ENCODE data around the gene POLR3GL. TPM values are rescaled to one million over a fixed set of nuclear protein-coding genes. Genes with fewer than 3 reads are reported as not detected.
A peak's percentile ranks its signal among the peaks of the same experiment; 100 is the strongest.

POLR3GL gene
- total RNA-seq, 1 experiment from 2014 or later, result 9.9 TPM

GRCh38 chr1:145994391-145995120, 30.1 kb downstream of the POLR3GL start:
- TF ChIP-seq CTCF (IDR thresholded peaks at IDR 0.05; ENCODE audit: unreplicated experiment), result no peak
- Mint-ChIP-seq H3K27ac (ENCODE audit: unreplicated experiment) (no peak overlapping the region), H3K27me3 (ENCODE audit: unreplicated experiment) (no peaks in the 10 kb centered on the region), H3K36me3 (ENCODE audit: insufficient read depth, unreplicated experiment) (peaks cover 12% of the 10 kb centered on the region), H3K4me3 (ENCODE audit: low read depth, unreplicated experiment) (no peak overlapping the region), H3K9me3 (ENCODE audit: low read depth, unreplicated experiment) (no peaks in the 10 kb centered on the region), H3K4me1 (ENCODE audit: low read depth, unreplicated experiment) (peaks cover 47% of the 10 kb centered on the region)
- CTCF ChIA-PET, result no interaction called here
- DNase-seq, result no peak
- no TSS peak for BruUV-seq (replicated peaks)
- intact Hi-C loops (cut with micrococcal nuclease; ENCODE audit: unreplicated experiment), result no loop called here

GRCh38 chr1:145995148-145995881, 30.8 kb downstream of the POLR3GL start:
- Mint-ChIP-seq H3K27me3 (ENCODE audit: unreplicated experiment) (no peaks in the 10 kb centered on the region), H3K4me1 (ENCODE audit: low read depth, unreplicated experiment) (peaks cover 52% of the 10 kb centered on the region), H3K36me3 (ENCODE audit: insufficient read depth, unreplicated experiment) (peaks cover 12% of the 10 kb centered on the region), H3K9me3 (ENCODE audit: low read depth, unreplicated experiment) (no peaks in the 10 kb centered on the region), H3K27ac (ENCODE audit: unreplicated experiment) (no peak overlapping the region), H3K4me3 (ENCODE audit: low read depth, unreplicated experiment) (peak overlapping the region; percentile 78)
- no peak for DNase-seq
- no TSS peak for BruUV-seq (replicated peaks)
- intact Hi-C loops (cut with micrococcal nuclease; ENCODE audit: unreplicated experiment), result no loop called here
- CTCF ChIA-PET, result interaction anchor here (1.5 kb wide), 1 partner anchor 104 kb away, joined by 3 read pairs; no protein-coding TSS in a partner anchor
- TF ChIP-seq CTCF (IDR thresholded peaks at IDR 0.05; ENCODE audit: unreplicated experiment), result no peak

GRCh38 chr1:145995964-145996432, 31.5 kb downstream of the POLR3GL start:
- CTCF ChIA-PET, result interaction anchor here (1.4 to 1.5 kb wide), 2 partner anchors 17 to 104 kb away, joined by 3 to 4 read pairs; no protein-coding TSS in a partner anchor
- Mint-ChIP-seq H3K4me3 (ENCODE audit: low read depth, unreplicated experiment) (peak overlapping the region; percentile 78), H3K27ac (ENCODE audit: unreplicated experiment) (peak overlapping the region; percentile 83), H3K4me1 (ENCODE audit: low read depth, unreplicated experiment) (peaks cover 47% of the 10 kb centered on the region), H3K9me3 (ENCODE audit: low read depth, unreplicated experiment) (no peaks in the 10 kb centered on the region), H3K27me3 (ENCODE audit: unreplicated experiment) (no peaks in the 10 kb centered on the region), H3K36me3 (ENCODE audit: insufficient read depth, unreplicated experiment) (peaks cover 12% of the 10 kb centered on the region)
- intact Hi-C loops (cut with micrococcal nuclease; ENCODE audit: unreplicated experiment), result no loop called here
- TSS peak; percentile 64 for BruUV-seq (replicated peaks)
- no peak for DNase-seq
- TF ChIP-seq CTCF (IDR thresholded peaks at IDR 0.05; ENCODE audit: unreplicated experiment), result no peak

- BruUV-seq (replicated peaks), result no TSS peak
Observed at GRCh38 chr1:145996433-145997015, 32.0 kb downstream of the POLR3GL start, which contains the start of gene TXNIP. Gene TXNIP, minus strand, starts transcription at chr1:145996579. Its CDS starts 313 bp downstream, at chr1:145996266.

More at GRCh38 chr1:145996433-145997015, 32.0 kb downstream of the POLR3GL start, which contains the start of gene TXNIP:
- Mint-ChIP-seq H3K4me3 (ENCODE audit: low read depth, unreplicated experiment) (peak within 1 kb of the TSS; percentile 78), H3K9me3 (ENCODE audit: low read depth, unreplicated experiment) (no peaks in the 10 kb centered on the region), H3K27ac (ENCODE audit: unreplicated experiment) (peak within 1 kb of the TSS; percentile 83), H3K4me1 (ENCODE audit: low read depth, unreplicated experiment) (peaks cover 47% of the 10 kb centered on the region), H3K27me3 (ENCODE audit: unreplicated experiment) (no peaks in the 10 kb centered on the region), H3K36me3 (ENCODE audit: insufficient read depth, unreplicated experiment) (peaks cover 12% of the 10 kb centered on the region)
- intact Hi-C loops (cut with micrococcal nuclease; ENCODE audit: unreplicated experiment), result no loop called here
- no peak for TF ChIP-seq CTCF (IDR thresholded peaks at IDR 0.05; ENCODE audit: unreplicated experiment)
- CTCF ChIA-PET, result interaction anchor here (1.4 to 1.5 kb wide), 2 partner anchors 17 to 105 kb away, joined by 3 to 4 read pairs; no protein-coding TSS in a partner anchor
- peak; percentile 94 for DNase-seq
